ENCODE data around the gene HDAC4.
A peak's percentile ranks its signal among the peaks of the same experiment; 100 is the strongest.

Gene HDAC4

DNA sequence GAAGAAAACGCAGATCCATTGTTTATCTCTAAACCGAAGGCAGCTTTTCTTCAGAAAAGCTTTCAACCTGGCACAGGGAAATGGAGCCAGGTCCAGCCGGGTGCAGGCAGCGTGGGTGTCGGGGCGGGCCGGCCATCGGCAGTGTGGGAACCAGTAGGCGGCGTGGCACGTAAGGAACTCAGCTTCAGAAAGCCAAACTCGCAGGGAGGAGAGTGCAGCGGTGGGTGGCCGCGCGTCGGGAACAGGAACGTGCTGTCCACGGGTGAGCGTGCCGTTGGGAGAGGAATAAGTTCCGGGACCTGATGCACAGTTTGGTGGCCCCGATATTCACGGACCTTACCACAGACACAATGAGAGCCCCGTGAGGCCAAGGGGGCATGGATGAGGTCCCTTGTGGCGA, 282.6 kb downstream of the HDAC4 start:
- H3K27ac ChIP-seq = no peak overlapping the region
- H3K4me3 ChIP-seq = no peak overlapping the region

DNA sequence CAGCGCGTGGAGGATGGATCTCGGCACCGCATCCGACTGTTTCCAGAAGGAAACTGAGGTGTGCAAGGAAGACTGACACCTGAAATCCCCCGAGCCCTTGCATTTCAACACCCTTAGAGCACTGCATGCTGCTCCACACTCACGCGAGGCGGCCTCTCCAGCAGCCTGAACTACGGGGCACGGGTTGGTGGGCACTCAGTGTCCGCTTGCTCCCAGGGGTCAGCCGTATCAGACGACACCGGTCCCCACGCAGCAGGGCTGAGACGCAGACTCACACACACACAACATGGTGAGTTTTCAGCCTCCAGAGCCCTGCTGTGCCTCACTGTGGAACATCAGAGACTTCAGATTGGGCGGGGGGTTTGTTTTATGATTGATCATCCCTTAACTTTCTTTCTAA, 283.0 kb downstream of the HDAC4 start:
- no peak overlapping the region for H3K4me3 ChIP-seq
- no peak overlapping the region for H3K27ac ChIP-seq

- Histone ChIP-seq H3K4me3 (no peak overlapping the region), H3K27ac (no peak overlapping the region)
These were observed 284.2 kb downstream of the HDAC4 start for GRCh38 chr2:239116456-239117246.

GRCh38 chr2:239115616-239116015, 285.2 kb downstream of the HDAC4 start:
- Histone ChIP-seq H3K27ac (peak overlapping the region in 1 of 21 experiments; percentile 10), H3K4me3 (no peak overlapping the region)

DNA sequence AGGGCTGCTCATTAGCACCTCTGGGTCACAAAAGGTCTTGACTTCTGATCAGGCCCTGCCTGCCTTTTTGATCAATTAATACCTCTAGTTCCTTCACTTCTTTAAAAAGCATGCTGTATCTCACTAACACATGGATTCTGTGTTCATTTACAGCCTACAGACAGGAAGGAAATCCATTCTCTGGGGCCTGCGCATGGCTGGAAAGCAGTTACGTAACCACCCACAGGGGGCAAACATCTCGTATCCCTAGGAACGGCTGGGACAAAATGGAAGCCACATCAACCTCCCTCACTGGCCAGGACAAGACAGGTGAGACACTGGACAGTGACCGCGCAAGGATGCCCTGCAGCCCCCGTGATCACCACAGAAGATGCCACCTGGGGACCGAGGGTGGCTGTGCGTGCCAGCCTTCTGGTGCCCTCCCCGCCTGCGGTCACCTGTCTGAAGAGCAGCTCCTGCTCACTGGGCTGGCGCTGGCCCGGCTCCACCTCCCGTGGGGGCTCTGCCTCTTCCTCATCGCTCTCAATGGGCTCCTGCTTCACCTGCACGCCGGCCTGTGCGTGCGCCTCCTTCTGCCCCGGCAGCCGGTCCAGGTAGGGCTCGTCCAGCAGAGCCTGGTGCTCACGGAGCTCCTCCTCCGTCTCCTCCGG, 286.1 kb downstream of the HDAC4 start:
- peak overlapping the region in 4 of 21 experiments; percentile 15 to 35 (median 28) for H3K27ac ChIP-seq

DNA sequence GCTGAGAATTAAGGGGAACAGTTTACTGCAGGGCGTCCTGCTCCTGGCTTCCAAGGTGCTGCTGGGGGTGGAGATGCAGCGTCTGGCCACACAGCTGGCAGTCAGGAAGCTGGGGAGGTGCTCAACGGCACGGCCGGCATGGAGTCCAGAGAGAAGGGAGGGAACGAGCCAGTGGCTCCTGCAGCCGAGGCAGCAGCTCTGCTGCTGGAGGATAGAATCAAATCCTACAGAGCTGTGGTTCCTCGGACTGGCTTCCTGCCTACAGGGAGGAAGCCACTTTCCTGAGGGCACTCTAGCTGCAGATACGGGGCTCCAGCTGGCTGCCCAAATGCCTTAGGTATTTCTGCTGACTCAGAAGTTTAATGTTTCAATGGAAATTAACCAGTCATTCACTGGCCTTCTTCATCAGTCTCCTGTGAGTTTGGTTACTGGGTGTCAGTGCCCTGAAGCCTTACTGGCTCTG, 286.7 kb downstream of the HDAC4 start:
- H3K4me3 ChIP-seq = no peak overlapping the region
- peak overlapping the region in 6 of 21 experiments; percentile 15 to 35 (median 19) for H3K27ac ChIP-seq

More for the DNA sequence above, 286.1 kb downstream of the HDAC4 start:
- H3K4me3 ChIP-seq = no peak overlapping the region

- Histone ChIP-seq H3K27ac (peak overlapping the region in 6 of 21 experiments; percentile 10 to 35 (median 19)), H3K4me3 (no peak overlapping the region)
These were observed 287.2 kb downstream of the HDAC4 start for GRCh38 chr2:239113615-239114014.

GRCh38 chr2:239113171-239113570, 287.6 kb downstream of the HDAC4 start:
- Histone ChIP-seq H3K4me3 (no peak overlapping the region), H3K27ac (peak overlapping the region in 3 of 21 experiments; percentile 1 to 28 (median 10))

DNA sequence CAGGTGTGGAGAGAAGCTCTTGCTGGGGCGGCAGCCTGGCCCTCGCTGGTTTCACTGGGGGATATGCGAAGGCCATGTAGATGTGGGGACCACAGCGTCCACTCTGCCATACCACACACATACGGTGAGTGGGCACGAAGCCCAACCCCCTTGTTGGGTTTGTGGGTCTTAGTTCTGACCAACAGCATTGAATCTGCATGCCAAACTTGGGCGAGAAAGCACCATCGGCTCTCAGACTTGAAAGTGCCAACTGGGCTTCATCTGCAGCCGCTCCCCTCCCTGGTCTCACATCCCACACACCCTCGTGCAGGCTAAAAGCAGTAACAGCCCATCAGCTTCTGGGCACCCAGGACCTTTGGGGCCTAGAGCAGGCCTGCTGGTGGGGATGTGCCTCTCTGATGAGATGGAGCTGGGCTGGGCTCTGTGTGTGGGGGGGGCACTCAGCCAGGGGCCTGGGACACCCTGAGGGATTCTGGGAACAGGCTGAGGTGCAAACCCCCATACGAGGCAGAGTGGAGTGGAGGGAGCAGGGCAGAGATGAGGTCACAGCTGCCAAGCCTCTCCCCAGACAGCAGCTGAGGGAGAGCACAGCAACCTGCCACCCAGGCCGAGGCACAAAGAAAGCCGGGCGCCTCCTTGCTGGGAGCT, 288.6 kb downstream of the HDAC4 start:
- H3K4me3 ChIP-seq = no peak overlapping the region
- H3K27ac ChIP-seq = peak overlapping the region in 1 of 21 experiments; percentile 28

- no peak overlapping the region for H3K27ac ChIP-seq
These were observed 289.3 kb downstream of the HDAC4 start for GRCh38 chr2:239111401-239112100.

DNA sequence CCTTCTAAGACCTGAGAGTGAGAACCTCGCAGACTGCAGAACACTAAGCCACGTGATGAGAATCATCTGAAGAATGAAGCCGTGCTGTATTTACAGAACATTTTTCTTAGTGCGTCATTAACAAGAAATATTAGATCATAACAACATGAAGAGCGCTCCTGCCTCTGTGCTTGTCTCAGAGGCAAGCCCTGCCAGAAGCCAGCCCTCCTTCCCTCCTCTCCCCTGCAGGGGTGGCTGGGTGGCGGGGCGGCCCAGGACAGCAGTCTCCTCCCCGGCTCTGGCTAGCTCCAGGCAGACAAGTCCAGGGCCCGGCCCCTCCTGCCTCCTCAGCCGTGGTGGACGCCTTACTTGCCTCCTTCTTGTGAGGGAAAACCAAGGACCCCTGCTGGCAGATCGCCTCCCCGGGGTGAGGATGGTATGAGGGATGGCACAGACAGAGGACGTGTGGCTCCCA, 290.2 kb downstream of the HDAC4 start:
- Histone ChIP-seq H3K4me3 (no peak overlapping the region), H3K27ac (no peak overlapping the region)

More at GRCh38 chr2:239111401-239112100, 289.3 kb downstream of the HDAC4 start:
- no peak overlapping the region for H3K4me3 ChIP-seq

DNA sequence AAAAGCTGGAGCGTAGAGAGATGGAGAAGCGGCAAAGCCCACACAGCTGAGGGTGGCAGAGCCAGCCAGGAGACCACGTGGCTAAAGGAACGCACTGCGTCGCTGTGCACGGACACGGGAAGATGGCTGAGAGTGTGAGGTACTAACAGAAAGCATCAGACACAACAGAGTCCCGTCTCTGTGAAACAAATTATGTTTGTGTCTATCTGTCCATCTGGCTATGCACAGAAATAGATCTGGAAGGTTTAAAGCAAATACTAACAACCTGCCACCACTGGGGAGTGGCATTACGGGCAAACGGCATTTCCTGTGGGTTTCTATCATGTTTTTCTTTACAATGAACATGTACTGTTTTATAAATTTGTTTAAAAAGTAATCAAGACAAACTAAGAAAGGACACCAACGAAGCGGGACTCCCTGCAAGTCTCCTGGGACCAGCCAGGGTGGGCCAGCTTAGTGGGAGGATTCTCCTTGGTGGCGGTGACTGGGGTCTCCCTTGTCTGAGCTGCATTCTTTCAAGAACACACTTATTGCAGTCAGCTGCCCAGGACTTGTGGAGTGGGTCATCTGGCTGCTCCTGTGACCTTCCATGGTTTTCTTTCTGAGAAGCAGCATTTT, 290.8 kb downstream of the HDAC4 start:
- Histone ChIP-seq H3K27ac (no peak overlapping the region), H3K4me3 (no peak overlapping the region)

DNA sequence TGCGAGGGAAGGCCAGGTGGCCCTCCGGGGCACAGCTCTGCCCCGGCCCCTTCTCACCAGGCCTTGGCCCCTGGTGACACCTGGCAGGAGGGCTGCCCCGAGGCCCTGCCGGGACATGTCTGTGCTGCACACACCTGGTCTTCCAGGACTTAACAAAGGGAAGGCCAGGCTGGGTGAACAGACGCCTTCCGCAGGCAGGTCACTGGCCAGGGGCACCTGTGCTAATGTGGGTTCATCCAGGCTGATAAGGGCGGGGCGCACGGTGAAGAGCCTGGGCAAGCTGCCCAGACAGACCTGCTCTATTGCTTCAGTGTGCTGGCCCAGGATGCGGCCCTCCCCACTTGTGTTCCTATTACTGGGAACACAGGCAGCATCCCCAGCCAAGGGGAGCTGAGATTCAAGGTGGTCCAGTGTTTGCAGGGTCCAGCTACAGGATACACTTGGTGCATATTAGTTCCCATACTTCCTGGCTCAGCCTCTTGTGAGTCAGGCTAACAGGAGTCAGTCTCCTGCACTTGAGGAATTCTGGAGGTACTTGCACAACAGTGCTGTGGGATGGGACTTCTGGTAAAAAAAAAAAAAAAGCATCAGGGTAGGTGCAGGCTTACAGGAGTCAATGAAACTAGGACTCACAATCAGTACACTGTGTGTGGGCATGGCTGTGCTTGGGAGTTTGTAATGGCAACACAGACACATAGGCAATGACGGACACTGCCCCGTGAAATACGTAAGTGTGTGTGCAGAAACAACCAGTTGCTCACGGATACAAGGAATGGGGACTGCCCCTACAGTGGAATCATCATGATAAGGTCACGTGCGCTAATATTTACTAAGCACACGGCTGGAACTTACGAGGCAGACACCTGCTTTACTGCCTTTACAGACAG, 291.5 kb downstream of the HDAC4 start:
- H3K4me3 ChIP-seq = no peak overlapping the region
- no peak overlapping the region for H3K27ac ChIP-seq

DNA sequence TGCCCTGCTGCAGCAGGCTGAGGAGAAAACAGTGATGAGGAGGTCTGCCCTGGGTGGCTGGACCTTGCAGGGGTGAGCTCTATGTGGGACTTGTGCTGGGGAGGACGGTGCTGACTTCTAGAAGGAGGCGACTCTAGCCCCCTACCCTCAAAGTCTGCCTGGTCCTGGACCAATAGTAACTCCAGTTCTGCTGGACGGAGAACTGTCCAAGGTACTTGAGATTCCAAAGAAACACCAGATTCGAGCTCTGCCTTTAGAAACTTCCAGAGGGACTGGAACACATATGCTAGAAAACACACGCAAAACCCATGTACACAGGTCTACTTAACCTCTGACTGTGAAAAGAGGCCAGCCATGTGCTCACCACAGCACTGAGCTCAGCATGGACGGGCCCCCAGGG, 292.4 kb downstream of the HDAC4 start:
- no peak overlapping the region for H3K27ac ChIP-seq

GRCh38 chr2:239107936-239108335, 292.9 kb downstream of the HDAC4 start:
- no peak overlapping the region for H3K4me3 ChIP-seq
- no peak overlapping the region for H3K27ac ChIP-seq

More for the DNA sequence above, 292.4 kb downstream of the HDAC4 start:
- H3K4me3 ChIP-seq = no peak overlapping the region

GRCh38 chr2:239106966-239107365, 293.9 kb downstream of the HDAC4 start:
- no peak overlapping the region for H3K4me3 ChIP-seq
- no peak overlapping the region for H3K27ac ChIP-seq

- no peak overlapping the region for H3K27ac ChIP-seq
- H3K4me3 ChIP-seq = no peak overlapping the region
These were observed 294.4 kb downstream of the HDAC4 start for GRCh38 chr2:239106314-239106908.

DNA sequence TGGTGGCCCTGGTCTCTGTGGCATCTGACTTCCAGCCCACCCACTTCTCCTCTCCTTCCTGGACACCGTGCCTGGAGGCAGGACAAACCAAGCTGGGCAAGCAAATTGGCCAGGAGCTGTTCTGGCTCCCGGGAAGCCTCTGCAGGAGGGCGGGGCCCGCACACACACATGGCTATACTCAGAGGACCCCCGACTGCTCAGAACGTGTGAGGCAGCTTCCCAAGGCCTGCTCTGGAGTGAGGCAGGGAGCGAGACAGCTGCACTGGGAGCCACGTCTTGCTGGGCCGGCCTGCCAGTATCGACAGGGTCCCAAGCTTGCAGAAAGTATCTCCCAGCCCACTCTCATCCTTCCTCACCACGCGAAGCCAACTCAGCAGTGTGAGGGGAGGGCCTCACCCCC, 295.6 kb downstream of the HDAC4 start:
- Histone ChIP-seq H3K4me3 (no peak overlapping the region), H3K27ac (no peak overlapping the region)

All from skin epidermis (tissue), 12 donors.